ENCODE results near the gene PLPP3.

DNA sequence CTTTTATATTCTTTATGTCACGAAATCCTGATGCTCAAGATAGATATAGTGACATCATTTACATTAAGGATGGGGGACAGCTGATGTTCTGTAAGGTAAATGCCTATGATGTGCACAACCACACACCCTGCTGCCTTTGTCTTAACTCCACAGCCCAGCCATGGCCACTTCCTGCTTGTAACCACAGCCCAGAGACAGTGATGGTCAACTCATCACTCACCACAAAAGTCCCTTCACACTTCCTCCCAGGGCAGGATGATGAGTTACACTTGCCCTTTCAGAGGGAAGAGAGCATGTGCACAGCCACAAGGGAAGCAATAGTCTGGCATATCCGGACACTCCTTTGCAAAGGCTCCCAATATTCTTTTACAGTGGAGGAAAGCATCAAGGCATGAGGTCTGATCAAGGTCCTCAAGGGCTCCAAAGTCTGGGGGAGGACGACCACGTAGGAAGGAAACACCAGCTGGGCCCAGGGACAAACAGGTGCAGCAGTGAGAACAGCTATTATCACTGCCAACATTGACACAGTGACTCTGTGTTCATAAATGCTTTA lies 53.8 kb downstream of the PLPP3 start:
- TF ChIP-seq, protein P1, sequence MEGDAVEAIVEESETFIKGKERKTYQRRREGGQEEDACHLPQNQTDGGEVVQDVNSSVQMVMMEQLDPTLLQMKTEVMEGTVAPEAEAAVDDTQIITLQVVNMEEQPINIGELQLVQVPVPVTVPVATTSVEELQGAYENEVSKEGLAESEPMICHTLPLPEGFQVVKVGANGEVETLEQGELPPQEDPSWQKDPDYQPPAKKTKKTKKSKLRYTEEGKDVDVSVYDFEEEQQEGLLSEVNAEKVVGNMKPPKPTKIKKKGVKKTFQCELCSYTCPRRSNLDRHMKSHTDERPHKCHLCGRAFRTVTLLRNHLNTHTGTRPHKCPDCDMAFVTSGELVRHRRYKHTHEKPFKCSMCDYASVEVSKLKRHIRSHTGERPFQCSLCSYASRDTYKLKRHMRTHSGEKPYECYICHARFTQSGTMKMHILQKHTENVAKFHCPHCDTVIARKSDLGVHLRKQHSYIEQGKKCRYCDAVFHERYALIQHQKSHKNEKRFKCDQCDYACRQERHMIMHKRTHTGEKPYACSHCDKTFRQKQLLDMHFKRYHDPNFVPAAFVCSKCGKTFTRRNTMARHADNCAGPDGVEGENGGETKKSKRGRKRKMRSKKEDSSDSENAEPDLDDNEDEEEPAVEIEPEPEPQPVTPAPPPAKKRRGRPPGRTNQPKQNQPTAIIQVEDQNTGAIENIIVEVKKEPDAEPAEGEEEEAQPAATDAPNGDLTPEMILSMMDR (IDR thresholded peaks at IDR 0.05): no peak
- no peak for TF ChIP-seq POLR2A (IDR thresholded peaks at IDR 0.05)

All from adrenal gland (tissue), 5 donors.